Large intestine (tissue), 3 donors: ENCODE data around the gene SRRM4. TPM values are rescaled to one million over a fixed set of nuclear protein-coding genes. Genes with fewer than 3 reads are reported as not detected.

ENCODE experiments used
- DNase-seq, 2 donors: peaks; one replicate each; pipeline versions ENCODE4 v3.0.0 to v3.0.0-alpha.2; 2013
- H3K27ac ChIP-seq: one replicate; pipeline ENCODE4 v1.5.1; 2013; ENCODE audit warnings: low read length
- H3K27me3 ChIP-seq: 2 replicates; pipeline ENCODE4 v1.6.1; 2013; ENCODE audit warnings: low read length; ENCODE audit not compliant: control insufficient read depth, insufficient read depth
- H3K36me3 ChIP-seq: 2 replicates; pipeline ENCODE4 v1.6.1; 2013; ENCODE audit warnings: low read length; ENCODE audit not compliant: control insufficient read depth, insufficient read depth
- H3K4me1 ChIP-seq: one replicate; pipeline ENCODE4 v1.6.1; 2013; ENCODE audit warnings: low read length; ENCODE audit not compliant: control insufficient read depth, insufficient read depth
- H3K4me3 ChIP-seq: one replicate; pipeline ENCODE4 v1.5.1; 2013; ENCODE audit warnings: low read length
- H3K9me3 ChIP-seq: one replicate; pipeline ENCODE4 v1.6.1; 2013; ENCODE audit warnings: mild to moderate bottlenecking, low read depth, low read length, moderate library complexity; ENCODE audit not compliant: control insufficient read depth
- WGBS: methylation state at CpG from one replicate; pipeline ENCODE4 v1.1.5; 2013; ENCODE audit warnings: low lambda C conversion rate; ENCODE audit not compliant: insufficient coverage; 5-methylcytosine and 5-hydroxymethylcytosine counted together
- polyA plus RNA-seq: library from polyadenylated mRNA; unstranded; fragments of 120-200 nt; gene quantifications from one replicate; pipeline ENCODE4 v1.2.1, GENCODE V29; 2013

Gene SRRM4
- polyA plus RNA-seq, 1 donor, result 1.6 TPM

GRCh38 chr12:118979763-118980406, 1.5 kb upstream of the SRRM4 start:
- H3K27me3 ChIP-seq, result peaks cover 44% of the 10 kb centered on the region
- peaks cover 4% of the 10 kb centered on the region for H3K9me3 ChIP-seq
- no peaks in the 10 kb centered on the region for H3K36me3 ChIP-seq
- no CpG with 5 or more reads among the region's 17 CpGs for WGBS
- no peak overlapping the region for H3K4me3 ChIP-seq
- H3K4me1 ChIP-seq, result no peaks in the 10 kb centered on the region
- no peak overlapping the region for H3K27ac ChIP-seq
- DNase-seq, result peak; percentile 33 to 36

- Histone ChIP-seq H3K9me3 (peaks cover 4% of the 10 kb centered on the region), H3K27ac (no peak overlapping the region), H3K4me1 (no peaks in the 10 kb centered on the region), H3K36me3 (no peaks in the 10 kb centered on the region), H3K27me3 (peaks cover 44% of the 10 kb centered on the region), H3K4me3 (no peak overlapping the region)
- WGBS, result 0% methylated on average over 3 of the region's 29 CpGs
- no peak for DNase-seq
Measured at GRCh38 chr12:118980407-118981014, 830 bp upstream of the SRRM4 start.

- WGBS, result no CpG with 5 or more reads among the region's 8 CpGs
- H3K36me3 ChIP-seq, result no peaks in the 10 kb centered on the region
- peaks cover 49% of the 10 kb centered on the region for H3K27me3 ChIP-seq
- H3K9me3 ChIP-seq, result peaks cover 4% of the 10 kb centered on the region
- peak overlapping the region; percentile 1 for H3K4me3 ChIP-seq
- no peak overlapping the region for H3K27ac ChIP-seq
- DNase-seq, result no peak
- no peaks in the 10 kb centered on the region for H3K4me1 ChIP-seq
Measured at GRCh38 chr12:118982302-118982701, 961 bp downstream of the SRRM4 start.

GRCh38 chr12:118982984-118983761, 1.8 kb downstream of the SRRM4 start:
- Histone ChIP-seq H3K27me3 (peaks cover 49% of the 10 kb centered on the region), H3K9me3 (peaks cover 4% of the 10 kb centered on the region), H3K36me3 (no peaks in the 10 kb centered on the region), H3K27ac (no peak overlapping the region), H3K4me1 (no peaks in the 10 kb centered on the region), H3K4me3 (no peak overlapping the region)
- WGBS, result 40% methylated on average over 1 of the region's 7 CpGs
- no peak for DNase-seq

GRCh38 chr12:118984161-118984943, 3.0 kb downstream of the SRRM4 start:
- WGBS, result no CpG with 5 or more reads among the region's 2 CpGs
- H3K27ac ChIP-seq, result no peak overlapping the region
- DNase-seq, result no peak
- peaks cover 4% of the 10 kb centered on the region for H3K9me3 ChIP-seq
- H3K27me3 ChIP-seq, result peaks cover 49% of the 10 kb centered on the region
- no peaks in the 10 kb centered on the region for H3K4me1 ChIP-seq
- no peaks in the 10 kb centered on the region for H3K36me3 ChIP-seq
- H3K4me3 ChIP-seq, result no peak overlapping the region

GRCh38 chr12:118986050-118986449, 4.7 kb downstream of the SRRM4 start:
- Histone ChIP-seq H3K27me3 (peaks cover 35% of the 10 kb centered on the region), H3K4me1 (no peaks in the 10 kb centered on the region), H3K36me3 (no peaks in the 10 kb centered on the region), H3K9me3 (peaks cover 3% of the 10 kb centered on the region), H3K4me3 (no peak overlapping the region), H3K27ac (no peak overlapping the region)
- no peak for DNase-seq
- WGBS, result no CpG with 5 or more reads among the region's 8 CpGs

- Histone ChIP-seq H3K36me3 (no peaks in the 10 kb centered on the region), H3K27me3 (no peaks in the 10 kb centered on the region), H3K27ac (no peak overlapping the region), H3K9me3 (no peaks in the 10 kb centered on the region), H3K4me3 (no peak overlapping the region), H3K4me1 (no peaks in the 10 kb centered on the region)
- WGBS, result no CpG with 5 or more reads among the region's 5 CpGs
- no peak for DNase-seq
Measured at GRCh38 chr12:118999107-118999506, 17.8 kb downstream of the SRRM4 start.

GRCh38 chr12:119005085-119005484, 23.7 kb downstream of the SRRM4 start:
- H3K4me1 ChIP-seq, result no peaks in the 10 kb centered on the region
- H3K27ac ChIP-seq, result no peak overlapping the region
- H3K9me3 ChIP-seq, result no peaks in the 10 kb centered on the region
- no peaks in the 10 kb centered on the region for H3K36me3 ChIP-seq
- DNase-seq, result no peak
- no CpG with 5 or more reads among the region's 5 CpGs for whole genome bisulfite sequencing
- H3K27me3 ChIP-seq, result peaks cover 7% of the 10 kb centered on the region
- H3K4me3 ChIP-seq, result no peak overlapping the region

- no peak for DNase-seq
- 80% methylated on average over 1 of the region's 4 CpGs for WGBS
- no peaks in the 10 kb centered on the region for H3K4me1 ChIP-seq
- H3K4me3 ChIP-seq, result no peak overlapping the region
- H3K27me3 ChIP-seq, result peaks cover 7% of the 10 kb centered on the region
- no peaks in the 10 kb centered on the region for H3K36me3 ChIP-seq
- no peak overlapping the region for H3K27ac ChIP-seq
- H3K9me3 ChIP-seq, result no peaks in the 10 kb centered on the region
Measured at GRCh38 chr12:119005913-119006312, 24.6 kb downstream of the SRRM4 start.

GRCh38 chr12:119006746-119007145, 25.4 kb downstream of the SRRM4 start:
- no CpG with 5 or more reads among the region's 5 CpGs for WGBS
- no peak for DNase-seq
- no peaks in the 10 kb centered on the region for H3K9me3 ChIP-seq
- no peak overlapping the region for H3K27ac ChIP-seq
- peaks cover 7% of the 10 kb centered on the region for H3K27me3 ChIP-seq
- no peaks in the 10 kb centered on the region for H3K36me3 ChIP-seq
- no peak overlapping the region for H3K4me3 ChIP-seq
- H3K4me1 ChIP-seq, result no peaks in the 10 kb centered on the region
